ENCODE data around the gene ITGB4.
"Not testable (repeated sequence)": the region's sequence is repeated elsewhere in the genome, so short reads cannot be mapped to it uniquely, and the experiment has no call there.

ITGB4 gene

GRCh38 chr17:75753514-75754377 is 32.5 kb downstream of the ITGB4 start:
- DNase-seq (ENCODE audit: low spot score): peak; percentile 85

GRCh38 chr17:75754378-75755204 is 33.3 kb downstream of the ITGB4 start:
- no peak for DNase-seq (ENCODE audit: low spot score)

GRCh38 chr17:75755205-75755901 is 34.1 kb downstream of the ITGB4 start:
- DNase-seq (ENCODE audit: low spot score): no peak

- no peak for DNase-seq (ENCODE audit: low spot score)
These were observed 34.7 kb downstream of the ITGB4 start for GRCh38 chr17:75755990-75756389.

- DNase-seq (ENCODE audit: low spot score): no peak
These were observed 35.3 kb downstream of the ITGB4 start for GRCh38 chr17:75756451-75757085.

GRCh38 chr17:75757086-75757681 is 35.9 kb downstream of the ITGB4 start:
- DNase-seq (ENCODE audit: low spot score): no peak

- no peak for DNase-seq (ENCODE audit: low spot score)
These were observed 37.1 kb downstream of the ITGB4 start for GRCh38 chr17:75758131-75758905.

- no peak for DNase-seq (ENCODE audit: low spot score)
These were observed 38.2 kb downstream of the ITGB4 start for GRCh38 chr17:75759457-75759856.

GRCh38 chr17:75759978-75760640 is 38.9 kb downstream of the ITGB4 start:
- DNase-seq (ENCODE audit: low spot score): not testable (repeated sequence)

- no peak for DNase-seq (ENCODE audit: low spot score)
These were observed 41.4 kb downstream of the ITGB4 start for GRCh38 chr17:75762513-75763268.

GRCh38 chr17:75763269-75763607 is 42.0 kb downstream of the ITGB4 start:
- DNase-seq (ENCODE audit: low spot score): no peak

- no peak for DNase-seq (ENCODE audit: low spot score)
These were observed 42.6 kb downstream of the ITGB4 start for GRCh38 chr17:75763613-75764416.

GRCh38 chr17:75764417-75764710 is 43.1 kb downstream of the ITGB4 start:
- no peak for DNase-seq (ENCODE audit: low spot score)

GRCh38 chr17:75764711-75765421 is 43.6 kb downstream of the ITGB4 start, which contains the start of gene GALK1:
Gene GALK1, minus strand, starts transcription at chr17:75765192. Its CDS starts 56 bp downstream, at chr17:75765136.
- DNase-seq (ENCODE audit: low spot score): peak; percentile 88

GRCh38 chr17:75765981-75766380 is 44.7 kb downstream of the ITGB4 start:
- DNase-seq (ENCODE audit: low spot score): no peak

GRCh38 chr17:75767881-75768280 is 46.6 kb downstream of the ITGB4 start:
- DNase-seq (ENCODE audit: low spot score): no peak

- DNase-seq (ENCODE audit: low spot score): no peak
These were observed 48.3 kb downstream of the ITGB4 start for GRCh38 chr17:75769536-75769935.
